ENCODE data around the gene DPF3.

DNA sequence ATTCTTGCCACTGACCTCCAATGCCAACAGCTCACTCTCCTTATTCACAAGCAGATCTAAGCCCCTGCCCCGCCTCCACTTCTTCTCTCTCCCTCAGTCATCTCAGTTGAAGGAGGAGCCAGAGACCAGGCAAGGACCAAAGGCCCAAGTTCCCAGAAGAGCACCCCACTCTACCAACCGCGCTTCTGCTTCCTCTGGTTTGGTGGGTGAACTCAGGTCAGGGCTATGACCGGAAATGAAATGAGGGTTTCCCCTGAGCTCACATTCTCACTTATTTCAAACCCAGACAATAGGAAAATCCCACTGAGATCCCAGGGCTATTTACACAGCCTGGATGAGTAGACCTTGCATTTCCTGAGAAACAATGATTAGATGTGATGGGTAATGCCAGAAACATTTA, 9.9 kb downstream of the DPF3 start:
- TF ChIP-seq CTCF (IDR thresholded peaks at IDR 0.05), result no peak
- no peak for TF ChIP-seq POLR2AphosphoS5 (IDR thresholded peaks at IDR 0.05)
- TF ChIP-seq POLR2A (IDR thresholded peaks at IDR 0.05), result no peak

Measured in prostate gland (tissue), 2 donors.